ENCODE data around the gene UTP20.

Gene UTP20

DNA sequence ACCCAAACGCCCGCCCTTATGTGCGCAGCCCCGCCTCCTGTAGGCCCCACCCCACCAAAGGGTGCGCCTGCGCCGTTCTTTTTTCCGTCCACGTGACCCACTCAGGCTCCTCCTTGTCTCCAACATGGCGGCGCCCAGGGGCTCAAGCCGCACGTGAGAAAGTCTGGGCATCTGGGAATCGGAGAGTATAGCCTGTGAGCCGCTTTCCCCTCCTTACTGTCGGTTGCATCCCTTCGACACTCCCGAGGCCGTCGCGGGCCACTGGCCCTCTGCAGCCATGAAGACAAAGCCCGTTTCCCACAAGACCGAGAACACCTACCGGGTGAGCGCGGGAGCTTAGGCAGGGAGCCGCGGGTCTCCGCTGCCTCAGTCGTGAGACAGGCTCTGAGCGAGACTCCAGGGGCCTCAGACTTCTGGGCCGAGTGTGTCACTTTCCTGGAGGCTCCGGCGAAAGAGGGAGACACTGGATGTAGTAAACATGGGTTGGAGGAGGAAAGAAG lies at the start of gene UTP20:
TSS of gene UTP20 (plus strand) at position 100 of the 500 bp plus-strand sequence. CDS start at position 278, 178 bp downstream.
- DNase-seq, result peak; percentile 56

DNA sequence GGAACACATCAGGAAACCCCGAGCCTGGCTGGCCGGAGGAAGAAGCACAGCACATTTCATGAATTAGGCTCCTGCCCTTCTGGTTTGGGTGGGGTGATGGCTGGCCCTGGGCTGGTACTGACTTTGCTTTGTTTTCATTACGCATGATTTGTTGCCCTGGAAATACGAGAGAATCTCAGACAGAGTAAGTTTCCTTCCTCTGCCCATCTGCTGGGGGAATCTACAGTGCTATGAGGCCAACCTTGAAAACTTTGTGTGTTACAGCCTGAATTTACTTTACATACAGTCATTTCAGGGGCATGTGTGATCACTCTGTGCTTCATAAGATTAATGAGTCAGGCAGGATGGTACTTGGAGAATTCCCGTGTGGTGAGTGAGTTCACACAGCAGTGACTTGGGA lies 49.4 kb upstream of the UTP20 start:
- DNase-seq, result no peak

DNA sequence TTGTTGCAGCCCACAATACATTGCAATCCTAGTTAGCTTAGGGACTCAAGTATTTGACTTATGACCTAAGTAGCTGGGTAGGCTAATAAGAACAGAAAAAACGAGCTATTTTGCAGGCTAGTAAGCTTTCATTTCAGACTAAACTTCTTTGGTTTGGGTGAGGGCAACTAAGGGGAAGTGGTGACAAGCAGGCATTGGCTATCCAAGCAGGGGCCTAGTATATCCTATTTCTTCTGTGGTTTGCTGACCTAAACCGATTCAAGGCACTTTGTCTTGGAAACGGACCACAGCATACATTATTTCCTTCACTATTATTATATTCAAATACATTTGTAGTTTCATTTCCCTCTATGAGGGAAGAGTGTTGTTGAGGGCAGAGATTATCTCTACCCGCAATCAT lies 48.3 kb upstream of the UTP20 start:
- no peak for DNase-seq

DNA sequence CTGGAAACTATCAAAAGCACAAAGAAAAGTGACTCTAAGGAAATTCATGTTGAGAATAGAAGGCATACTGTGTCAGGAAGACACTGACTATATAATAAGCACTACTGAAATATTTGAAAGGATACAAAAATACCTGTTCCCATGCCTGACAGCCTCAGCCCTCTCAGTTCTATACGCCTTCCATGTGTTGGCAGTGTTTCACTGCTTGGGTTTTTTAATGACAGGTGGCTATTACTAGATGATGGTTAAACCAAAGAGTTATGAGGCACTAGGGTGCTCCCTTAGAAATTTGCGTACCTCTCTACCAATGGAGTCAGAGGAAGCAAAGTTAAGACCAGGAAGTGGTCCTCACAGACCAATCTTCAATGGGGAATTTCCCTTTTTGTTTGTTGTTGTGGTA lies 44.2 kb upstream of the UTP20 start:
- no peak for DNase-seq

- DNase-seq, result peak; percentile 54
Measured at GRCh38 chr12:101238306-101238705, 41.6 kb upstream of the UTP20 start.

DNA sequence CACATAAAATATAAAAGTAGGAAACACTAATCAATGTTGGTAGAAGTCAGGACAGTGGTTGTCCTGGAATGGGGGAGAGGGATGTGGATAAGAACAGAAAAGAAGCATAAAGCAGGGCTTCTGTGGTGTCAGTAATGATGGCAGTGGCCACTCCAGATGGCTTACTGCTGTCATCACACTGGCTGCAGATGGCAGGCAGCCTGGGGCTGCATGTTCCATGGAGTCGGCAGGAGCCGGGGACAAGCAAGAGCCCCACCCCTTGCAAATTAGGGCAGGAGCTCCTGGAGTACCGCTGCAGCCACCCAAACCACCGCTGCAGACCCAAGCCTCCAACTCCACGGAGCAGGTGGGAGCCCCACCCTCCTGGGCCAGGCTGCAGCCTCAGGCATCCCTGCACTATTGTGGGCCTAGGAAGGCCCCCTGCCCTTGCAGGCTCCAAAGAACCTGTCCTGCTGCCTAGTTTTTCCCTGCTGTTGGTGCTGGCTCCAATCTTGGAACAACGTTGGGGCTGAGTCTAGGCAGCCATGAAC lies 41.0 kb upstream of the UTP20 start:
- peak; percentile 32 for DNase-seq

GRCh38 chr12:101243074-101243473 lies 36.8 kb upstream of the UTP20 start:
- no peak for DNase-seq

- no peak for DNase-seq
Measured at GRCh38 chr12:101243616-101244015, 36.3 kb upstream of the UTP20 start.

GRCh38 chr12:101256266-101256665 lies 23.6 kb upstream of the UTP20 start:
- no peak for DNase-seq

DNA sequence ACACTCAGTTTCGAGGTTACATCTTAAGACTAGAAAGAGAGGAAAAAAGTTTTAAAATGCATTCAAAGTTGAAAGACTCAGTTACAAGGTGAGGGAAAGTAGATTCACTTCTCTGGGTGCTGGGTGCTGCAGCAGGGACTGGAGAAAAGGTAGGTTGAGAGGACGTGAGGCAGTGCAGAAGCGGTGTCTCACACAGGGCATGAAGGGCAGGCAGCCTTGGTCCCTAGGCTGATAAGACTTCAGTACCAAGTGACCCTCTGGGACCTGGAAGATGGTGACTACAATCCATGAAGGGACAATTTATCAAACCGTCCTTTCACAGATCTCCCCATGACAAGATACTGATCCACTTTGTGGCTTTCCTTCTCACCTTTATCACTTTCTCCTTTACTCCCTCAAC lies 22.5 kb upstream of the UTP20 start:
- no peak for DNase-seq

- DNase-seq, result no peak
Measured at GRCh38 chr12:101267111-101267510, 12.8 kb upstream of the UTP20 start.

GRCh38 chr12:101276433-101276832 lies 3.5 kb upstream of the UTP20 start:
- no peak for DNase-seq

DNA sequence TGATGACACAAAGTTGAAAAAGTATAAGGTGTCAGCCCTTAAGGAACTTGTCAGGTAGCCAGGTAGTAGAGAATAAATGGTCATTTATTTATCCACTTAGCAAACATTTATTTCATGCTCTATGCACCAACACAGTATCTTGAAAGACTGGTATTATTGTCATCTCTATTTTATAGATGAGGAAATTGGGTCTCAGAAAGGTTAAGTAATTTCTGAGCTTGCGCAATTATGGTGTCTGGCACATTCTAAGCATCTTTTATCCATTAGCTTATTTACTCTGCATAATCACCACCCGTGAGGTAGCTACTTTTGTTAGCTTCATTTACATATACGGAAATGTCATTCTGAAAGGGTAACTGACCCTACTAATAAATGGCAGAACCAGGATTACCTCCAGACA lies 2.5 kb upstream of the UTP20 start:
- no peak for DNase-seq

- no peak for DNase-seq
Measured at GRCh38 chr12:101287357-101287756, 7.5 kb downstream of the UTP20 start.

DNA sequence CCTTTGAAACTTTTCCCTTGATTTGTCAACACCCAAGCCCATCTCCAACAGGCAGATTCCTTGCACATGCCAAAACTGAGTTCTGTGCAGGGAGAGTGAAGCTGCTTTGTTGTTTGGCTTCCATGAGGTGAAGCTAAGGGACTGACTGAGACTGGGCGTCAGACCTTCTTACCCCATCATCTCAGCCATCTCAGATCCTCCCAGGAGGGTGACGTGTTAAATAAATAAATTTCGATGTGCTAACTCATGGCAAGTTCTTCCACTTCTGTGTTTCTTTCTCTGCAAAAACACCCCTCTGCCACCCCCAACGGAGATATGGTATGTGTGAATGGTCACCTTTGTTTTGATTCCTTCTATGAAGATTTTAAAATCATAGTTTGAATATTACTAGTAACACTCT lies 17.8 kb downstream of the UTP20 start:
- no peak for DNase-seq

DNA sequence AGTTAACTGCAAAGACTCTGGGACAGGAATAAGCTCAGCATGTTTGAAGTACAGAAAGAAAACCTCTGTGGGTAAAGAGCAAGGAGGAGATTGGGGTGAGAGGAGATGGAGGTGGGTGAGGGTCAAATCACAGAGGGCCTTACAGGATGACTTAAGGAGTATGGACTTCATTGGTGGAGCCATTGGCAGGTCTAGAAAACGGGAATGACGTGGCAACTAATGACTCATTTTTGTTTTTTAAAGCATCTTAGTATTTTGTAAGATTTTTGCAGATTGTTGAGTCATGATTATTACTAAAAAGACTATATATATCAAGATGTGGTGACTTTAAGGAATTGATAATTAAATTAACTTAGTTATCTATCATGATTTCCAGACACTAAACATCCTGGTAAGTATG lies 18.5 kb downstream of the UTP20 start:
- no peak for DNase-seq

DNA sequence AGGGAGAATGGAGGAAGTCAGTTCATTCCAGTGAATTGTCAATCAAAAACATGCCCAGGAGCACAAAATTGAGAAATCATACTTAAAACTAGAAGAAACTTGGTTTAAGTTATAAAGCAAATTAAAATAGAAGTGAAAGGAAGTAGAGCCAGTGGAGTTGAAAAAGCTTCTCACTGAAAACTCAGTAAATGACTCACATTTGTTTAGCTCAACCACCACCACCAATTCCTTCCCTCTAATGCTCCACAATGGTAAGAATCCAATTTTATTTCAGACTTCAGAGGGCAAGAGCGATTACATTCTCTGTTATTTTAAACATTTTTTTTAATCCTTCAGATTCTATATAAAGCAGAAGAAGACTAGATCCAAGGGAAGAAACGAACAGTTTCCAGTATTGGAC lies 19.4 kb downstream of the UTP20 start:
- no peak for DNase-seq

- DNase-seq, result no peak
Measured at GRCh38 chr12:101299931-101300330, 20.0 kb downstream of the UTP20 start.

GRCh38 chr12:101302741-101303140 lies 22.8 kb downstream of the UTP20 start:
- no peak for DNase-seq

- DNase-seq, result no peak
Measured at GRCh38 chr12:101305226-101305779, 25.4 kb downstream of the UTP20 start.

- no peak for DNase-seq
Measured at GRCh38 chr12:101305794-101306193, 25.9 kb downstream of the UTP20 start.

DNA sequence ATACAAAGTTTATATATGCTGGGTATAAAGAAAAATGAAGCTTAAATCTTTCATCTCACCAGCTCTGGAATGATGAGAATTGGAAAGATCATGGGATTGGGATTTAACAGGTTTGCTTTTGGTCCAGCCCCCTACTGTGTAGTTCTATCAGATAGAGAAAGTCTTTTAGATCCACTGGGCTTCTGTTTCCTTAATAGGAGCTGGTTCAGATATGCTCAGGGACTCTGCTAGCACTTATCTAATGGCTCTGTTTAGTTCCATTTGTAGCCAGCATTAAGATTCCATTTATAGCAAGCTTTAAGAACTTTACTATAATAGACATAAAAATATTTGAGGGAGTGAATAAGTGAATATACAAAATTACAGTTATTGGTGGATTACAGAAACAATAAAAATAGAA lies 42.6 kb downstream of the UTP20 start:
- no peak for DNase-seq

DNA sequence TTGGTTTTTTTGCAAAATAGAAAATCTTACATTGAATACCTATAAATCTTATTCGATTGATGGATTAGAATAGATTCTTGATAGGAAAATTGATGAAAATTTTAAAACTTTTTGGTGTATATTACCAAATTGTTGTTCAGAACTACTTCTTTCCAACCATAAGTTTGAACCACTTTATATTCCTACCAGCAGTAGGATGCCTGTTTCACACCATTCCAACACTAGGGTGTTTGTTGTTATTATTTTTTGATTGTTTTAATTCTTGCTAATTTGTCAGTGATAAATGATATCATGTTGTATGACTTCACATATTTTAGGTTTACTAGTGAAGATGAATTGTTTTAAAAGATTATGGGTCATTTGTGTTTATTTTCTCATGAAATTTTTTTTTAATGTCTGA lies 43.4 kb downstream of the UTP20 start:
- DNase-seq, result no peak

GRCh38 chr12:101325590-101325989 lies 45.7 kb downstream of the UTP20 start:
- DNase-seq, result no peak

DNA sequence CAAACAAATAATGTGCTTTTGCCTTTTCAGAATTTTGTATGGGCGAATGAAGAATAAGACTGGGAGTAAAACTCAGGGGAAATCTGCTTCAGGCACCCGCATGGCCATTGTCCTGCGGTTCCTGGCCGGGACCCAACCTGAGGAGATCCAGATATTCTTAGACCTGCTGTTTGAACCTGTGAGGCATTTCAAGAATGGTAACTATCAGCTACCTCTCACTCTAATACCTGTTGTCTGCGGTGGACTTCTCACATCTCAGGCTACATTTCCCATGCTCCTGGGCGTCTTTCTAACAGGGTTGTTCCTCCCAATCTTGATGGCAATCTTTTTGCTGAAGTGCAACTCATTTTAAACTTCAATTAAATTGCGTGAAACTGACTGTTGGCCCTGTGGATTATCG lies 47.1 kb downstream of the UTP20 start:
- no peak for DNase-seq

Data from NCI-H524 treated with DMSO at 0.1 percent for 48 hours (cell line).